BJ (cell line): ENCODE results near the gene FRMPD2. TPM values are rescaled to one million over a fixed set of nuclear protein-coding genes. Genes with fewer than 3 reads are reported as not detected.
"Not testable (repeated sequence)": the region's sequence is repeated elsewhere in the genome, so short reads cannot be mapped to it uniquely, and the experiment has no call there.

Experiments used
- CTCF ChIA-PET: fragments of 350-600 bp; formaldehyde crosslinking; extraction: SDS; loops from one replicate; lab custom pipeline; 2021; ENCODE audit warnings: antibody characterized with exemption, inconsistent platforms; lab: Yijun Ruan, JAX
- POLR2A ChIA-PET: fragments of 300-600 bp; sonication (Branson Sonifier 250); formaldehyde crosslinking; extraction: SDS; loops from one replicate; lab custom pipeline; 2021; ENCODE audit warnings: antibody characterized with exemption; lab: Charles Lee
- DNase-seq: peaks from one replicate; pipeline ENCODE4 v3.0.0-alpha.2; 2011; ENCODE audit warnings: low read depth
- H3K27me3 ChIP-seq: 2 replicates; pipeline ENCODE4 v1.6.0; 2011; ENCODE audit warnings: low read length; ENCODE audit not compliant: control insufficient read depth, insufficient read depth
- H3K36me3 ChIP-seq: 2 replicates; pipeline ENCODE4 v1.5.1; 2011; ENCODE audit warnings: low read length; ENCODE audit not compliant: control insufficient read depth, insufficient read depth
- H3K4me3 ChIP-seq: 2 replicates; pipeline ENCODE4 v1.5.1; 2011; ENCODE audit warnings: low read depth, mild to moderate bottlenecking, control low read depth, low read length
- polyA plus RNA-seq: library from polyadenylated mRNA; depleted of rRNA; stranded (reverse); fragments of >200 nt; gene quantifications from 2 replicates; pipeline ENCODE4 v1.2.3, GENCODE V29; 2011; rRNA removed

The FRMPD2 gene
- polyA plus RNA-seq, 1 experiment = not detected

DNA sequence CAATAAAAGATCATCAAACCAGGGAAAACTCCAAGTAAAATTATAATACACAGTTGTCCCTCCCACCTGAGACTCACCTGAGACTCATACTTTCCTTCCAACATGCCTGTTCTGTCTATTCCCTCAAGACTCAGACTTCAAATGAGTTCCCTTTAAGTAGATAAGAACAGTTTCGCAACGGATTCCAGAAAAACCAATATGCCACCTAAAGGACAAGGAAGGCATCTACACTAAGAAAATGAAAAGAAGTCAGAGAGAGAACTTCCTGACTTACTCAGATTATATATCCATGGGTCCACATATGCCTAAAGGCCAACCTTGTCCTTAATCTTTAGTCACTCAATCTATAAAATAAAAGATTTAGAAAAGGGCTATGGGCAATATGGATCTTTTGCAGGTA is 148.9 kb downstream of the FRMPD2 start:
- H3K27me3 ChIP-seq, H3K36me3 ChIP-seq, H3K4me3 ChIP-seq, DNase-seq, POLR2A ChIA-PET, CTCF ChIA-PET: not testable (repeated sequence)

DNA sequence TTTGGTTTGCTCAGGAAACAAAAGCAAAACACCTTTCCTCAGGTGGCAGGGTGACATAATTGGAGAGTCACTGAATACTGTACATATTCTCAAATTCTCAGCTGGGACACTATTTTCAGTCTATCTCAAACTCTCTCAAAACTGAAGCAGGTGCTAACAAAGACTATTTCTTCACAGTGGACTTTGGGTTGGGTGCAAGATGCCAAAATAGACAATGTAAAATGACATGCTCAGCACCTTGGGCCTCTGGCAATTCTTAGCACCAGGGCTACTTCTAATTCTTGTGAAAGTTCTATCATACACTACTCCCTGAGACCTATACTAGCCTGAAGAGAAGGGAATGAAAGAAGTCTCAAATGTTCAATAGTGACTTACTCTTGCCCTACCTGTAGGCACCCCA is 151.9 kb downstream of the FRMPD2 start:
- H3K4me3 ChIP-seq, CTCF ChIA-PET, POLR2A ChIA-PET, H3K36me3 ChIP-seq, H3K27me3 ChIP-seq, DNase-seq: not testable (repeated sequence)

DNA sequence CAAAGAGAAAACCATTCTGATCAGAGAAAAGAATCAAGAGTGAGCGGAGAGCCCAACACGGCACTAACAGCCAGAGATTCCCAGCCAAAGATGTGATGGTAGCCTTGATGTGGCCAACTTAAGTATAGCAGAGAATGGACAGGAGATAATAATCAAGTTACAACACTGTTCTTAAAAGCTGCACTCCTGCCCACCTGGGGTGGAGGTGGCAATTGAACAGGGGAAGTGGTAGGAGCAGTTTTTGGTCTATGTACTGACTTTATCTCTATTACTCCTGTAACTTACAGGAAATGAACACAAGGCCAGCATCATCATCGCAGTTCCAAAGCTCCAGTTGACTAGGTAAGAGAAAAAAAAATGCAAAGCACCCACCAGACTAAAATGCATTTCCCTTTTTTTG is 164.2 kb downstream of the FRMPD2 start:
- H3K4me3 ChIP-seq, POLR2A ChIA-PET, H3K27me3 ChIP-seq, H3K36me3 ChIP-seq, DNase-seq, CTCF ChIA-PET: not testable (repeated sequence)

Other genes with a start within 250 kb of the FRMPD2 start
- gene MAPK8, start 32.0 kb upstream of the FRMPD2 start, polyA plus RNA-seq = 31.2 and 68.6 TPM in 2 replicates